Neural cell (in vitro differentiated cells): ENCODE data around the gene GPC2. TPM values are rescaled to one million over a fixed set of nuclear protein-coding genes. Genes with fewer than 3 reads are reported as not detected.
A peak's percentile ranks its signal among the peaks of the same experiment; 100 is the strongest.

Source experiments
- H2AFZ ChIP-seq: fragments of 200-600, 300-800 bp; sonication (generic), shearing (Covaris generic); 2 replicates; pipeline ENCODE4 v1.6.0; 2014; ENCODE audit warnings: low read depth, mild to moderate bottlenecking, antibody characterized with exemption, low read length, moderate library complexity
- H3F3A ChIP-seq: fragments of 200-600 bp; shearing (Covaris generic); 2 replicates; pipeline ENCODE4 v1.6.1; 2016; ENCODE audit warnings: mild to moderate bottlenecking, moderate library complexity, mixed read lengths, antibody characterized with exemption, low read length; ENCODE audit not compliant: insufficient read depth, poor library complexity, severe bottlenecking
- H3K27ac ChIP-seq: fragments of 200-600, 300-800 bp; sonication (generic), shearing (Covaris generic); 2 replicates; pipeline ENCODE4 v1.5.1; 2014; ENCODE audit warnings: mild to moderate bottlenecking, low read length, moderate library complexity
- H3K27me3 ChIP-seq: fragments of 300-800, 200-600 bp; sonication (generic), shearing (Covaris generic); 2 replicates; pipeline ENCODE4 v1.6.0; 2014; ENCODE audit warnings: mild to moderate bottlenecking, low read depth, low read length, moderate library complexity; ENCODE audit not compliant: insufficient read depth
- H3K36me3 ChIP-seq: fragments of 300-800, 200-600 bp; sonication (generic), shearing (Covaris generic); 2 replicates; pipeline ENCODE4 v1.5.1; 2014; ENCODE audit warnings: mild to moderate bottlenecking, antibody characterized with exemption, low read length, moderate library complexity; ENCODE audit not compliant: insufficient read depth
- H3K4me2 ChIP-seq: fragments of 300-800, 200-600 bp; sonication (generic), shearing (Covaris generic); 2 replicates; pipeline ENCODE4 v1.6.0; 2014; ENCODE audit warnings: mild to moderate bottlenecking, low read length
- H3K4me3 ChIP-seq: fragments of 300-800, 200-600 bp; sonication (generic), shearing (Covaris generic); 2 replicates; pipeline ENCODE4 v1.5.1; 2014; ENCODE audit warnings: mild to moderate bottlenecking, low read length, moderate library complexity
- H3K79me2 ChIP-seq: fragments of 200-600 bp; shearing (Covaris generic); replicated peaks from 2 replicates; pipeline ENCODE4 v1.6.0; 2014; ENCODE audit warnings: mild to moderate bottlenecking, low read length, moderate library complexity; ENCODE audit not compliant: insufficient read depth
- H3K9ac ChIP-seq: fragments of 300-800, 200-600 bp; sonication (generic), shearing (Covaris generic); 2 replicates; pipeline ENCODE4 v1.6.1; 2016; ENCODE audit warnings: mild to moderate bottlenecking, low read length, mixed read lengths
- H3K9me2 ChIP-seq: fragments of 200-600 bp; shearing (Covaris generic); 2 replicates; pipeline ENCODE4 v1.6.1; 2016; ENCODE audit warnings: mild to moderate bottlenecking, low read length, mixed read lengths; ENCODE audit not compliant: insufficient read depth
- H3K9me3 ChIP-seq: fragments of 200-600, 300-800 bp; sonication (generic), shearing (Covaris generic); 2 replicates; pipeline ENCODE4 v1.6.1; 2016; ENCODE audit warnings: mild to moderate bottlenecking, mixed run types, low read length, moderate library complexity, mixed read lengths
- H4K20me1 ChIP-seq: fragments of 200-600 bp; shearing (Covaris generic); 2 replicates; pipeline ENCODE4 v1.6.1; 2016; ENCODE audit warnings: mild to moderate bottlenecking, mixed run types; ENCODE audit not compliant: insufficient read depth
- EP300 ChIP-seq: fragments of 450-650 bp; conservative IDR thresholded peaks from 2 replicates; pipeline ENCODE4 v1.6.1; 2014; ENCODE audit warnings: antibody characterized with exemption, mild to moderate bottlenecking, moderate library complexity; ENCODE audit not compliant: poor library complexity, severe bottlenecking
- EZH2 ChIP-seq: fragments of 200-600, 300-800 bp; shearing (Covaris generic), sonication (generic); IDR thresholded peaks from 2 replicates; pipeline ENCODE4 v1.6.1; 2014; ENCODE audit warnings: antibody characterized with exemption, low read length, borderline replicate concordance, mild to moderate bottlenecking; ENCODE audit not compliant: insufficient read depth, poor library complexity, severe bottlenecking
- MXI1 ChIP-seq: fragments of 450-650 bp; conservative IDR thresholded peaks from 2 replicates; pipeline ENCODE4 v1.6.1; 2014; ENCODE audit warnings: antibody characterized with exemption, mild to moderate bottlenecking; ENCODE audit not compliant: poor library complexity, severe bottlenecking
- POLR2AphosphoS5 ChIP-seq: IDR thresholded peaks from 2 replicates; pipeline ENCODE4 v1.6.1; 2012
- RAD21 ChIP-seq: fragments of 450-650 bp; conservative IDR thresholded peaks from 2 replicates; pipeline ENCODE4 v1.6.1; 2014; ENCODE audit warnings: antibody characterized with exemption, mild to moderate bottlenecking, moderate library complexity
- SMC3 ChIP-seq: fragments of 450-650 bp; conservative IDR thresholded peaks from 2 replicates; pipeline ENCODE4 v1.6.1; 2014; ENCODE audit warnings: antibody characterized with exemption, mild to moderate bottlenecking, moderate library complexity; ENCODE audit not compliant: poor library complexity
- TAF1 ChIP-seq: IDR thresholded peaks from 2 replicates; pipeline ENCODE4 v1.6.1; 2012; ENCODE audit warnings: low read depth
- polyA plus RNA-seq: library from polyadenylated mRNA; depleted of rRNA; stranded (reverse); fragments of >200 nt; gene quantifications from 2 replicates; pipeline ENCODE4 v1.2.3, GENCODE V29; 2014
- TF ChIP-seq, protein P1 (sequence below): IDR thresholded peaks from 2 replicates; pipeline ENCODE4 v1.6.1; 2012; ENCODE audit warnings: borderline replicate concordance
- TF ChIP-seq, protein P2 (sequence below): fragments of 450-650 bp; IDR thresholded peaks from 2 replicates; pipeline ENCODE4 v1.5.1; 2014; ENCODE audit warnings: antibody characterized with exemption, mild to moderate bottlenecking, moderate library complexity; ENCODE audit not compliant: poor library complexity, severe bottlenecking

GPC2 gene
- polyA plus RNA-seq, 1 donor from 2014 or later, result 506 TPM

DNA sequence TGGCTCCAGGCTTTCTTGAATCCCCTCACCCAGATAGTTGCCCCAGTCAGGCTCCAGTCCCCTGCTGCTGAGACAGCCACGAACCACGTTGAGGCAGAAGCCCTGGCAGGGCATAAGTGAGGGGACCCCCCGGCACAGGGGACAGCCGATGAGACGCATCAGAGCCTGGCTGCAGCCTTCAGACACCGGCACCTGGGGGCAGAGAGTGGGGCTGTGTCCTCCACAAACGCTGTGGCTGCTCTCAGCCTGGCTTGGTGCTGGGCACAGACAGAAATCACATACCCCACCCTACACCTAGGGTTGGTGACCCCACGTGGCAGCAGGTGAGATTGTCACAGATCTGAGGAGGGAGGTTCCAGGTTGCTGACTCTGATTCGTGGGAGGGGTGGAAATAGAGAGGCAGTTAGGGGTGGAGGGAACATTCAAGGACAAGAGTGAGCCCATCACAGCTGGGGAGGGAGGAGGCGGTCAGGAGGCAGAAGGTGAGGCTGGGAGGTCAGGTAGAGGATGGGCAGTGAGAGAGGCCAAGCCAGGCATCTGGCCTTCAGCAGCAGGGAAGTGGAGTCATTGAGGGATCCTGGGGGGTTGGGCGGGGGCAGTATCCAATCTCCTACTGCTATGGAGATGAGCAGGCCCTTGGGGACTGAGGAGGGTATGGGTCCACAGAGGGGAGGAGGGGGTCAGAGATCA lies 3.2 kb downstream of the GPC2 start:
- no peaks in the 10 kb centered on the region for H3K36me3 ChIP-seq
- no peak overlapping the region for H3K9ac ChIP-seq

GRCh38 chr7:100171840-100172239 lies 5.3 kb downstream of the GPC2 start:
- no peak overlapping the region for H3K4me2 ChIP-seq
- H3K27me3 ChIP-seq, result no peaks in the 10 kb centered on the region
- no peaks in the 10 kb centered on the region for H3F3A ChIP-seq
- no peaks in the 10 kb centered on the region for H3K9me3 ChIP-seq
- TF ChIP-seq SMC3 (no peak), POLR2AphosphoS5 (no peak), RAD21 (no peak), EP300 (no peak), TAF1 (no peak), EZH2 (no peak), MXI1 (no peak)
- TF ChIP-seq, protein P1, sequence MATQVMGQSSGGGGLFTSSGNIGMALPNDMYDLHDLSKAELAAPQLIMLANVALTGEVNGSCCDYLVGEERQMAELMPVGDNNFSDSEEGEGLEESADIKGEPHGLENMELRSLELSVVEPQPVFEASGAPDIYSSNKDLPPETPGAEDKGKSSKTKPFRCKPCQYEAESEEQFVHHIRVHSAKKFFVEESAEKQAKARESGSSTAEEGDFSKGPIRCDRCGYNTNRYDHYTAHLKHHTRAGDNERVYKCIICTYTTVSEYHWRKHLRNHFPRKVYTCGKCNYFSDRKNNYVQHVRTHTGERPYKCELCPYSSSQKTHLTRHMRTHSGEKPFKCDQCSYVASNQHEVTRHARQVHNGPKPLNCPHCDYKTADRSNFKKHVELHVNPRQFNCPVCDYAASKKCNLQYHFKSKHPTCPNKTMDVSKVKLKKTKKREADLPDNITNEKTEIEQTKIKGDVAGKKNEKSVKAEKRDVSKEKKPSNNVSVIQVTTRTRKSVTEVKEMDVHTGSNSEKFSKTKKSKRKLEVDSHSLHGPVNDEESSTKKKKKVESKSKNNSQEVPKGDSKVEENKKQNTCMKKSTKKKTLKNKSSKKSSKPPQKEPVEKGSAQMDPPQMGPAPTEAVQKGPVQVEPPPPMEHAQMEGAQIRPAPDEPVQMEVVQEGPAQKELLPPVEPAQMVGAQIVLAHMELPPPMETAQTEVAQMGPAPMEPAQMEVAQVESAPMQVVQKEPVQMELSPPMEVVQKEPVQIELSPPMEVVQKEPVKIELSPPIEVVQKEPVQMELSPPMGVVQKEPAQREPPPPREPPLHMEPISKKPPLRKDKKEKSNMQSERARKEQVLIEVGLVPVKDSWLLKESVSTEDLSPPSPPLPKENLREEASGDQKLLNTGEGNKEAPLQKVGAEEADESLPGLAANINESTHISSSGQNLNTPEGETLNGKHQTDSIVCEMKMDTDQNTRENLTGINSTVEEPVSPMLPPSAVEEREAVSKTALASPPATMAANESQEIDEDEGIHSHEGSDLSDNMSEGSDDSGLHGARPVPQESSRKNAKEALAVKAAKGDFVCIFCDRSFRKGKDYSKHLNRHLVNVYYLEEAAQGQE, result no peak
- TF ChIP-seq, protein P2, sequence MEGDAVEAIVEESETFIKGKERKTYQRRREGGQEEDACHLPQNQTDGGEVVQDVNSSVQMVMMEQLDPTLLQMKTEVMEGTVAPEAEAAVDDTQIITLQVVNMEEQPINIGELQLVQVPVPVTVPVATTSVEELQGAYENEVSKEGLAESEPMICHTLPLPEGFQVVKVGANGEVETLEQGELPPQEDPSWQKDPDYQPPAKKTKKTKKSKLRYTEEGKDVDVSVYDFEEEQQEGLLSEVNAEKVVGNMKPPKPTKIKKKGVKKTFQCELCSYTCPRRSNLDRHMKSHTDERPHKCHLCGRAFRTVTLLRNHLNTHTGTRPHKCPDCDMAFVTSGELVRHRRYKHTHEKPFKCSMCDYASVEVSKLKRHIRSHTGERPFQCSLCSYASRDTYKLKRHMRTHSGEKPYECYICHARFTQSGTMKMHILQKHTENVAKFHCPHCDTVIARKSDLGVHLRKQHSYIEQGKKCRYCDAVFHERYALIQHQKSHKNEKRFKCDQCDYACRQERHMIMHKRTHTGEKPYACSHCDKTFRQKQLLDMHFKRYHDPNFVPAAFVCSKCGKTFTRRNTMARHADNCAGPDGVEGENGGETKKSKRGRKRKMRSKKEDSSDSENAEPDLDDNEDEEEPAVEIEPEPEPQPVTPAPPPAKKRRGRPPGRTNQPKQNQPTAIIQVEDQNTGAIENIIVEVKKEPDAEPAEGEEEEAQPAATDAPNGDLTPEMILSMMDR, result no peak
- peak overlapping the region; percentile 14 for H3K9ac ChIP-seq
- H3K79me2 ChIP-seq, result peaks cover 19% of the 10 kb centered on the region
- H3K36me3 ChIP-seq, result no peaks in the 10 kb centered on the region
- no peak overlapping the region for H2AFZ ChIP-seq
- no peaks in the 10 kb centered on the region for H3K9me2 ChIP-seq
- no peaks in the 10 kb centered on the region for H4K20me1 ChIP-seq
- H3K27ac ChIP-seq, result no peak overlapping the region
- H3K4me3 ChIP-seq, result peak overlapping the region; percentile 56

More for the DNA sequence above, 3.2 kb downstream of the GPC2 start:
- no peaks in the 10 kb centered on the region for H3K27me3 ChIP-seq
- TF ChIP-seq, protein P1, result no peak
- TF ChIP-seq EZH2 (no peak), MXI1 (no peak), TAF1 (no peak), SMC3 (no peak), RAD21 (no peak), EP300 (no peak), POLR2AphosphoS5 (no peak)
- TF ChIP-seq, protein P2, result no peak
- no peak overlapping the region for H2AFZ ChIP-seq
- H3F3A ChIP-seq, result no peaks in the 10 kb centered on the region
- H3K79me2 ChIP-seq, result peaks cover 22% of the 10 kb centered on the region
- no peak overlapping the region for H3K4me2 ChIP-seq
- no peak overlapping the region for H3K4me3 ChIP-seq
- no peaks in the 10 kb centered on the region for H4K20me1 ChIP-seq
- no peak overlapping the region for H3K27ac ChIP-seq
- no peaks in the 10 kb centered on the region for H3K9me2 ChIP-seq
- no peaks in the 10 kb centered on the region for H3K9me3 ChIP-seq
